T-helper 9 cell (primary cell): ENCODE data around the gene IPO7.
A peak's percentile ranks its signal among the peaks of the same experiment; 100 is the strongest.
"Not testable (repeated sequence)": the region's sequence is repeated elsewhere in the genome, so short reads cannot be mapped to it uniquely, and the experiment has no call there.

Experiments used
- DNase-seq: peaks from one replicate; pipeline ENCODE4 v3.0.0-alpha.2; 2020

The IPO7 gene

DNA sequence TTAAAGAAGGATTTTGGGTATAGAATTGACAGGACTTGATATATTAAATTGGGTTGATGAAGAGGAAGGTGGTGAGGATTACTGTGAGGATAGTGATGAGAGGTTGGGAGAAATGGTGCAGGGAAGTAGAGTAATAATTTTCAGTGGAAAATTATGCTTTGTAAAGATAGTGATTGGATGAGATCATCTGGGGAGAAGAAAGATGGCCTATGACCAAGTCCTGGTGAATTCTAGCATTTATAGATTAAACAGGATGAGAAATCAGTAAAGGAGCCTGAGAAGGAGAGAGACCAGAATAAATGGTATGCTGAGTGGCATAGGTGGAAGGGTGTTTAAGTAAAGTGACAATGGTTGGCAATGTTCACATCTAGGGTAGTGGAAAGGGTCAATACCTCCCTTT, 15.0 kb downstream of the IPO7 start:
- no peak for DNase-seq

GRCh38 chr11:9401884-9402283, 17.4 kb downstream of the IPO7 start:
- DNase-seq, result not testable (repeated sequence)

- DNase-seq, result no peak
Observed at GRCh38 chr11:9428706-9429105, 44.3 kb downstream of the IPO7 start.

GRCh38 chr11:9438611-9439010, 54.2 kb downstream of the IPO7 start:
- no peak for DNase-seq

DNA sequence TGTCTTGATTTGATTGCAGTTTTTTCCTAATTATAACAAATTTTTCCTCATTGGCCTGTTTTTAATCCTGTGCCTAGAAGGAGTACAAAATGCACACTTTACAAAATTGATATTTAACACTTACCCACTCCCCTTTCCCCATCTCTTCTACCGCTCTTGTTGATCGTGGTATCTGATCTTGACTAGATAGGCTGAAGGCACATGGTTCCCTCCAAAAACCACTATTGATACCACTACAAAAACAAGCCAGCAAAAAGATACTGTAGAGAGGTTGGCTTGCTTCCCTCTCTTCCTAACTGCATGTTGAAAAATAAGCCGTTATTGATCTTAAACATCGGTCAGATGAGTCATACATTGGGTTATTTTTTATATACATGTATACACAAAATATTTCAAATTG, 61.8 kb downstream of the IPO7 start:
- no peak for DNase-seq

DNA sequence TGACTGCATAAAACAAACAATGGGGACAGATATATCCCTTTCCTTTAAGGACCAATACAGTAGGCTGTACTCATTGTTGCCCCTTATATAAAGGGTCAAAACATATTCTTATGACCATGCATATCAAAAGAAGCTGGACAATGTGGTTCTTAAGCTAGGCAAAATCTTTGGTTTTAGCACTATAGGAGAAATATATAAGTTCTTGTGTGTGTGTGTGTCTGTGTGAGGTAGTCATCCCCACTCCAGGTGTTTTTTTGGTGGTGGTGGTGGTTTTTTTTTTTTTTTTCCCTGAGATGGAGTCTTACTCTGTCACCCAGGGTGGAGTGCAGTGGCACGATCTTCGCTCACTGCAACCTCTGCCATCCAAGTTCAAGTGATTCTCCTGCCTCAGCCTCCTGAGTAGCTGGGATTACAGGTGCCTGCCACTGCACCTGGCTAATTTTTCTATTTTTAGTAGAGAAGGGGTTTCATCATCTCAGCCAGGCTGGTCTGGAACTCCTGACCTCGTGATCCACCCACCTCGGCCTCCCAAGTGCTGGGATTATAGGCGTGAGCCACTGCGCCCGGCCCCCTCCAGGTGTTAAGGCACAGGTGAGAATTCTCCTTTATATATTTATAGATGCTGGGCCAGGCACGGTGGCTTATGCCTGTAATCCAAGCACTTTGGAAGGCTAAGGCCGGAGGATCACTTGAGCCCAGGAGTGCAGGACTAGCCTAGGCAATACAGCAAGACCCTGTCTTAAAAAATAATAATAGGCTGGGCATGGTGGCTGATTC, 64.3 kb downstream of the IPO7 start:
- no peak for DNase-seq

DNA sequence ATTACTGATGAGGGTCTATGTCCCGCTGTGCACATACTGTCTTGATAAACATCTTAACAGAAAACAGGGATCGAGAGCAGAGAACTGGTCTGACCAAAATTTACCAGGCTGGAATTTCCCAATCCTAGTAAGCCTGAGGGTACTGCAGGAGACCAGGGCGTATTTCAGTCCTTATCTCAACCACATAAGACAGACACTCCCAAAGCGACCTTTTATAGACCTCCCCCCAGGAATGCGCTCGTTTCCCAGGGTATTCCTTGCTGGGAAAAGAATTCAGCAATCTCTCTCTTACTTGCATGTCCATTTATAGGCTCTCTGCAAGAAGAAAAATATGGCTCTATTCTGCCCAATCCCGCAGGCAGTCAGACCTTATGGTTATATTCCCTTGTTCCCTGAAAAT, 67.6 kb downstream of the IPO7 start:
- not testable (repeated sequence) for DNase-seq

DNA sequence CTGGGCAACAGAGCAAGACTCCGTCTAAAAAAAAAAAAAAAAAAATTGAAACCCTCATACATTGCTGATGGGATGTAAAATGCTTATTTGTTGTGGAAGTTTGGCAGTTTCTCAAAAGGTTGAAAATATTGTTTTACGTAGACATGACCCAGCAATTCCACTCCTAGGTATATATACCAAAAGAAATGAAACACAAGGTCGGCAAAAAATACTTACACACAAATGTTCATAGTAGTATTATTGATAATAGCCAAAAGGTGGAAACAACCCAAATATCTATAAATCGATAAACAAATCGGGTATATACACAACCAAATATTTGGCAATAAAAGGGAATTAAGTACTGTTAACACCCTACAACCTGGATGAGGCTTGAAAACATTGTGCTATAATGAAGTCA, 71.3 kb downstream of the IPO7 start:
- DNase-seq, result no peak

GRCh38 chr11:9459667-9460321, 75.3 kb downstream of the IPO7 start:
- no peak for DNase-seq

- peak; percentile 99 for DNase-seq
Observed at GRCh38 chr11:9460322-9461062, 76.0 kb downstream of the IPO7 start, which contains the start of gene ZNF143. Gene ZNF143 (plus strand): TSS chr11:9461012. CDS start chr11:9471309, 10,297 bp downstream.

DNA sequence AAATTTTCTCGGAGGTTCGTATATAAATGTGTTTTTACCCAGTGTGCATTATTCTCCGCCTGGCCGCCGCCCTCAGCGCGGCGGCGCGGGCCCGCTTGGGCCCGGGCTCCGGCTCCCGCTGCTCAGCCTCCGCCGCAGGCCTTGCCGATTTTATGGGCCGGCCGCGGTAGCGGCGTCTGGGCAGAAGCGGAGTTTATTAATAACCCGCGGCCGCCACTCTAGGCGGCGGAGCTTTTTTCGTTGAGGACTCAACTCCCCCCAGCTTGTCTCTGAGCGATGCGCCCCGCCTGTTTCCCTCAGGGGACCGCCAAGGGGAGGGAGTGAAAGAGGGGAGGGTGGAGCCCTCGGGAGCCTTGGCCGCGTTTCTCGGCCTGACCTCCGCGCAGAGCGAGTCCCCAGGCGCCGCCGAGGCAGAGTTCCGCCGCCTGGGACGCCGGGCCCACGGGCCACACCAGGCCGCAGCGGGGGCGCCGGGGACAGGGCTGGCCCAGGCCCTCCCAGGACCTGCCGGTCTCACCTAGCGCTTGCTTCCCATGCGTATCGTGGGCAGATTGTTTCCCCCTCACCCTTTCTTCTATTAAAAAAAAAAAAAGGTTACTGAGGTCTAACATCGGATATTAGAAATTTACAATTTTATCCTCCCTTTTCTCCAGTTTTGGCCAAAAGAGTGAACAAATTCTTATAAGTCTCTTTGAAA, 76.8 kb downstream of the IPO7 start:
- peak; percentile 65 for DNase-seq

GRCh38 chr11:9461760-9462134, 77.3 kb downstream of the IPO7 start:
- no peak for DNase-seq

GRCh38 chr11:9462172-9462799, 77.8 kb downstream of the IPO7 start:
- no peak for DNase-seq

- no peak for DNase-seq
Observed at GRCh38 chr11:9462806-9463537, 78.5 kb downstream of the IPO7 start.

GRCh38 chr11:9470765-9471164, 86.3 kb downstream of the IPO7 start:
- no peak for DNase-seq

- no peak for DNase-seq
Observed at GRCh38 chr11:9473408-9473807, 89.0 kb downstream of the IPO7 start.

- DNase-seq, result no peak
Observed at GRCh38 chr11:9479899-9480298, 95.4 kb downstream of the IPO7 start.

GRCh38 chr11:9489080-9489765, 104.8 kb downstream of the IPO7 start:
- DNase-seq, result no peak

- DNase-seq, result no peak
Observed at GRCh38 chr11:9490376-9490775, 105.9 kb downstream of the IPO7 start.

- no peak for DNase-seq
Observed at GRCh38 chr11:9493492-9493891, 109.0 kb downstream of the IPO7 start.

GRCh38 chr11:9494316-9494715, 109.9 kb downstream of the IPO7 start:
- DNase-seq, result no peak
